ENCODE results near the gene MTCP1. TPM values are rescaled to one million over a fixed set of nuclear protein-coding genes. Genes with fewer than 3 reads are reported as not detected.

The MTCP1 gene
- total RNA-seq, 6 experiments from 2014 or later: 12.4 to 15.8 (median 14.3) TPM

- Mint-ChIP-seq H3K27ac (peak overlapping the region; percentile 94), H3K9me3 (no peaks in the 10 kb centered on the region), H3K27me3 (ENCODE audit: insufficient read depth) (peaks cover 2% of the 10 kb centered on the region), H3K36me3 (ENCODE audit: low read depth) (peaks cover 17% of the 10 kb centered on the region), H3K4me1 (ENCODE audit: low read depth) (peaks cover 65% of the 10 kb centered on the region), H3K4me3 (peak overlapping the region; percentile 90)
- DNase-seq: no peak
- TF ChIP-seq CTCF (IDR thresholded peaks at IDR 0.05): no peak
These were observed 317 bp downstream of the MTCP1 start for GRCh38 chrX:155070663-155070974.

GRCh38 chrX:155070038-155070437 lies 898 bp downstream of the MTCP1 start:
- Mint-ChIP-seq H3K4me3 (peak overlapping the region; percentile 90), H3K27me3 (ENCODE audit: insufficient read depth) (peaks cover 2% of the 10 kb centered on the region), H3K27ac (peak overlapping the region; percentile 94), H3K4me1 (ENCODE audit: low read depth) (peaks cover 65% of the 10 kb centered on the region), H3K9me3 (no peaks in the 10 kb centered on the region), H3K36me3 (ENCODE audit: low read depth) (peaks cover 13% of the 10 kb centered on the region)
- no peak for DNase-seq
- TF ChIP-seq CTCF (IDR thresholded peaks at IDR 0.05): no peak

GRCh38 chrX:155069414-155069813 lies 1.5 kb downstream of the MTCP1 start:
- H3K27me3 Mint-ChIP-seq (ENCODE audit: insufficient read depth): peaks cover 2% of the 10 kb centered on the region
- H3K9me3 Mint-ChIP-seq: no peaks in the 10 kb centered on the region
- peaks cover 64% of the 10 kb centered on the region for H3K4me1 Mint-ChIP-seq (ENCODE audit: low read depth)
- no peak for DNase-seq
- peak overlapping the region; percentile 94; the same call in 1 of the 2 replicates for H3K27ac Mint-ChIP-seq
- H3K36me3 Mint-ChIP-seq (ENCODE audit: low read depth): peaks cover 11% of the 10 kb centered on the region
- no peak for TF ChIP-seq CTCF (IDR thresholded peaks at IDR 0.05)
- peak overlapping the region; percentile 90 for H3K4me3 Mint-ChIP-seq

GRCh38 chrX:155068165-155068564 lies 2.8 kb downstream of the MTCP1 start:
- peak; percentile 61 for DNase-seq
- Mint-ChIP-seq H3K36me3 (ENCODE audit: low read depth) (no peaks in the 10 kb centered on the region), H3K27ac (peak overlapping the region; percentile 93), H3K9me3 (no peaks in the 10 kb centered on the region), H3K4me1 (ENCODE audit: low read depth) (peaks cover 51% of the 10 kb centered on the region), H3K4me3 (peak overlapping the region; percentile 78), H3K27me3 (ENCODE audit: insufficient read depth) (peaks cover 2% of the 10 kb centered on the region)
- no peak for TF ChIP-seq CTCF (IDR thresholded peaks at IDR 0.05)

- H3K27me3 Mint-ChIP-seq (ENCODE audit: insufficient read depth): no peaks in the 10 kb centered on the region
- H3K4me3 Mint-ChIP-seq: peak overlapping the region; percentile 71
- no peaks in the 10 kb centered on the region for H3K9me3 Mint-ChIP-seq
- peaks cover 45% of the 10 kb centered on the region for H3K4me1 Mint-ChIP-seq (ENCODE audit: low read depth)
- peak overlapping the region; percentile 64 for H3K27ac Mint-ChIP-seq
- TF ChIP-seq CTCF (IDR thresholded peaks at IDR 0.05): no peak
- peak; percentile 28 for DNase-seq
- H3K36me3 Mint-ChIP-seq (ENCODE audit: low read depth): no peaks in the 10 kb centered on the region; the same call in 1 of the 2 replicates
These were observed 5.8 kb downstream of the MTCP1 start for GRCh38 chrX:155065035-155065734.
